ENCODE measurements around the gene MS4A5.

Gene MS4A5

GRCh38 chr11:60493454-60493853 lies 64.1 kb downstream of the MS4A5 start:
- CTCF ChIA-PET: interaction anchor here (0.6 to 1.2 kb wide), 3 partner anchors 12 to 50 kb away, joined by 3 to 7 read pairs (median 3); no protein-coding TSS in a partner anchor
- POLR2A ChIA-PET (ENCODE audit: low non-redundant PET): no interaction called here
- DNase-seq (ENCODE audit: low spot score): no peak
- no peak overlapping the region for H3K27ac ChIP-seq
- TF ChIP-seq CTCF (conservative IDR thresholded peaks at IDR 0.05; ENCODE audit: low read depth): no peak
